Activated naive CD8-positive, alpha-beta T cell treated with anti-CD3 and anti-CD28 coated beads, Interleukin-2, amount 10 ng/mL, durations not matched to agents 7 days and 5 days (primary cell): Measurements from ENCODE around the gene TRIO. TPM values are rescaled to one million over a fixed set of nuclear protein-coding genes. Genes with fewer than 3 reads are reported as not detected.
A peak's percentile ranks its signal among the peaks of the same experiment; 100 is the strongest.

Experiments
- ATAC-seq: fragments of 150-1000 bp; cut with Tn5 transposase; one replicate; pipeline ENCODE4 v1.10.0; 2021; ENCODE audit warnings: low read depth, moderate library complexity
- POLR2A ChIA-PET: fragments of 350-600 bp; sonication (Branson Sonifier 250); formaldehyde crosslinking; loops from one replicate; lab custom pipeline; 2021; ENCODE audit warnings: antibody characterized with exemption; lab: Charles Lee
- DNase-seq: peaks from one replicate; pipeline ENCODE4 v3.0.0; 2021
- H3K27ac Mint-ChIP-seq: one replicate; pipeline ENCODE4 v1.8.0; 2022; ENCODE audit warnings: mild to moderate bottlenecking, mixed read lengths
- H3K27me3 Mint-ChIP-seq: one replicate; pipeline ENCODE4 v1.8.0; 2022; ENCODE audit warnings: mild to moderate bottlenecking, moderate library complexity, mixed read lengths
- H3K36me3 Mint-ChIP-seq: one replicate; pipeline ENCODE4 v1.8.0; 2021; ENCODE audit warnings: mild to moderate bottlenecking, mixed read lengths
- H3K4me1 Mint-ChIP-seq: one replicate; pipeline ENCODE4 v1.8.0; 2021; ENCODE audit warnings: mixed read lengths
- H3K4me3 Mint-ChIP-seq: one replicate; pipeline ENCODE4 v1.8.0; 2022; ENCODE audit warnings: mild to moderate bottlenecking, moderate library complexity, mixed read lengths
- H3K9me3 Mint-ChIP-seq: one replicate; pipeline ENCODE4 v1.8.0; 2021; ENCODE audit warnings: mixed read lengths
- total RNA-seq, 2 experiments: library from RNA; stranded (reverse); gene quantifications; one replicate each; pipeline ENCODE4 v1.2.3, GENCODE V29; 2021

The TRIO gene
- total RNA-seq, 2 experiments from 2014 or later = 7.7 to 7.9 TPM

DNA sequence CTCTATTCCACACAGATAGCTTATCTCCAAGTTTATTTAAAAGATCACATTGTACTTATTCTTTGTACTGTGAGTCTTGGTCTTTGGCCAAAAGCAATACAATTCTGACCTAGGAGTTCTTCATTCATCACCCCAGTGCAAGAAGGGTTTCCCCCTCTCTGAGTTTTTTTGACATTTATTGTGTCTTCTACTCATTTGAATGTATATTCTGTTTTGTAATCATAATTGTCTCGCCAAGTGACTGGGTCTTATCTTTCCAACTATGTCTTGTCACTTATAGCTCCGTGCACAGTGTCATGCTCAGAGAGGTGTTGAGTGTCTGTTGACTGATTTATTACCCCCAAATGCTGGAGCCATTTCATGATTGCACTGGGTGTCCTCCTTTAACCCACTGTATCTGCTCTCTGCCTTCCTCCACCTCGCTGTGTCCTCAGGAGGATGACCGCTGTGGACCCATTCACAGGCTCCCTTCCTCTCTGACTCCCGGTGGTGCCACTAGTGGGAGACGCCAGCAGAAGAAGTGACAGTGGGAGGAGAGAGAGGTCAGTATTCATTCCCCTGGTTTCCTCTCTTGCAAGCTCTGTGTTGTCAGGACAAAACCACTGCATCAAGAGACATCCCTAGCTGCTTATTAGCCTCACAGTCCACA lies 11.2 kb upstream of the TRIO start:
- no peak overlapping the region for H3K27ac Mint-ChIP-seq
- no peaks in the 10 kb centered on the region for H3K9me3 Mint-ChIP-seq
- DNase-seq = no peak
- H3K4me1 Mint-ChIP-seq = no peaks in the 10 kb centered on the region
- no peak for ATAC-seq
- POLR2A ChIA-PET = no interaction called here
- H3K4me3 Mint-ChIP-seq = no peak overlapping the region
- peaks cover 5% of the 10 kb centered on the region for H3K27me3 Mint-ChIP-seq
- no peaks in the 10 kb centered on the region for H3K36me3 Mint-ChIP-seq

DNA sequence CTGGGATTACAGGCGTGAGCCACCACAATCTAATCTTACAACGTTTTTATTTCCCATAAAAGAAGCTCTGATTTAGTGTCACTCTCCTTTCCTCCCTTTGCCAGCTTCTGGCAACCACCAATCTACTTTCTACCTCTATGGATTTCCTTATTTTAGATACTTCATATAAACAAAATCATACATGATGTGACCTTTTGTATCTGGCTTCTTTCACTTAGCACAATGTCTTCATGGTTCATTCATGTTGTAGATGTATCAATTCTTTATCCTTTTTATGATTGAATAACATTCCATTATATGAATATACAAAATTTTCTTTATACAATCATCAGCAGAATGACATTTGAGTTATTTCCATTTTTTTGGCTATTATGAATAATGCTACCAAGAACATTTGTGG lies 9.7 kb upstream of the TRIO start:
- H3K9me3 Mint-ChIP-seq = peaks cover 3% of the 10 kb centered on the region
- no peaks in the 10 kb centered on the region for H3K4me1 Mint-ChIP-seq
- H3K27ac Mint-ChIP-seq = no peak overlapping the region
- H3K4me3 Mint-ChIP-seq = no peak overlapping the region
- H3K27me3 Mint-ChIP-seq = peaks cover 4% of the 10 kb centered on the region
- POLR2A ChIA-PET = no interaction called here
- no peaks in the 10 kb centered on the region for H3K36me3 Mint-ChIP-seq
- ATAC-seq = no peak
- DNase-seq = no peak

DNA sequence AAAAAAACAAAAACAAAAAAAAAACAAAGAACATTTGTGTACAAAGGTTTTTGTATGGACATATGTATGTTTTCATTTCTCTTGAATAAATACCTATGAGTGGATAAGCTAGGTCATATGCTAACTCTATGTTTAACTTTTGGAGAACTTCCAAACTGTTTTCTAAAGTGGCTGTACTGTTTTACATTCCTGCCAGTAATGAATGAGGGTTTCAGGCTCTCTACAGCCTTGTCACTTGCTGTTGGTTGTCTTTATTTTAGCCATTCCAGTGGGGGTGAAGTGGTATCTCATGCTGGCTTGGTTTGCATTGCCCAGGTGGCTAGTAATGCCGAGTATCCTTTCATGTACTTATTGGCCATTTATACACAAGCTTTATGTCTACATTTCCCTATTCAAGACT lies 9.1 kb upstream of the TRIO start:
- H3K27me3 Mint-ChIP-seq = peaks cover 10% of the 10 kb centered on the region
- no peak for ATAC-seq
- POLR2A ChIA-PET = no interaction called here
- H3K4me1 Mint-ChIP-seq = no peaks in the 10 kb centered on the region
- H3K36me3 Mint-ChIP-seq = no peaks in the 10 kb centered on the region
- no peak overlapping the region for H3K27ac Mint-ChIP-seq
- H3K4me3 Mint-ChIP-seq = no peak overlapping the region
- peaks cover 3% of the 10 kb centered on the region for H3K9me3 Mint-ChIP-seq
- DNase-seq = no peak

DNA sequence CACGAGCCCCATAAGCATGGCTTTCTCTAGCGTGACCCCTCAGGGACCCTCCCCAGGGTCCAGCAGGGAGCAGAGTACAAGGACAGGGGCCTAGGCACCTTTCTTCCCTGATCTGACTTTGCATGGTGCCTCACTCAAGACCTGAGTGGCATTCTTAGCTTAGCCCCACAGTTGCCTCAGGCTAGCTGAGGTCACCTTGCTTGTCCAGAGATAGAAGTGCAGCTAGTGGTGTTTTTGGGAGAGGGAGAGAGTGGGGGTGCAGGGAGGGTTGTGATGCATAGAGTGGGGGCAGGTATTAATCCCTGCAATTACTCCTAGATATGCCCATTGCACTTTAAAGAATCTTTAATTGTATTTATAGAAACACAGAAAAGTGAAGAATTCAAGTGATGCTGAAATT lies 8.4 kb upstream of the TRIO start:
- DNase-seq = no peak
- no peaks in the 10 kb centered on the region for H3K4me1 Mint-ChIP-seq
- H3K4me3 Mint-ChIP-seq = no peak overlapping the region
- peaks cover 3% of the 10 kb centered on the region for H3K9me3 Mint-ChIP-seq
- peaks cover 15% of the 10 kb centered on the region for H3K27me3 Mint-ChIP-seq
- H3K27ac Mint-ChIP-seq = no peak overlapping the region
- ATAC-seq = no peak
- H3K36me3 Mint-ChIP-seq = no peaks in the 10 kb centered on the region
- POLR2A ChIA-PET = no interaction called here

DNA sequence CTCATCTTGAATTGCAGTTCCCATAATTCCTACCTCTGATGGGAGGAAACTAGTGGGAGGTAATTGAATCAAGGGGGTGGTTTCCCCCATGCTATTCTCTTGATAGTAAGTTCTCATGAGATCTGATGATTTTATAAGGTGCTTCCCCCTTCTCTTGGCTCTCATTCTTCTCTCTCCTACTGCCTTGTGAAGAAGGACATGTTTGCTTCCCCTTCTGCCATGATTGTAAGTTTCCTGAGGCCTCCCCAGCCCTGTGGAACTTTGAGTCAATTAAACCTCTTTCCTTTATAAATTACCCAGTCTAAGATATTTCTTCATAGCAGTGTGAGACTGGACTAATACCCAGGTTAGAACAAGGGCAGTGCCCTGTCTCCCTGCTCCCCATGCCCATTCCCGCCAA lies 7.5 kb upstream of the TRIO start:
- no peak for DNase-seq
- POLR2A ChIA-PET = no interaction called here
- Mint-ChIP-seq H3K9me3 (peaks cover 3% of the 10 kb centered on the region), H3K4me3 (no peak overlapping the region), H3K36me3 (no peaks in the 10 kb centered on the region), H3K4me1 (no peaks in the 10 kb centered on the region), H3K27me3 (peaks cover 19% of the 10 kb centered on the region), H3K27ac (no peak overlapping the region)
- no peak for ATAC-seq

DNA sequence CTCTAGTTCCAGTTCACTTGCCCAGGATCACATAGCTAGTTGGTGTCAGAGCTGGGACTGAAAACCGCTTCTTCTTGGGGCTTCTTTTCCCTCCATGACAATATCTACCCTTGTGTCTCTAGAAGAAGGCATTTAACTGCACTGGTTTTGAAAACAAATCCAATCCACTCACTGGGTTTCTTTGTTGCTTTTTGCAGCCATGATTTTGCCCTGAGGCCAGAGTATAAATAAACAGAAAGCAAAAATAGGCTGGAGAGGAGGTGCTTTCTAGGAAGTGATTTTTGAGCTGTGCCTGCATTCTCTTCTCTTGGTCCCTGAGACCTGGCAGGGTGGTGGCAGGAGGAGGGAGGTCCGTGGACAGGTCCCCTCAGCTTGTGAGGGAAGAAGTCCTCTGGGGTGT lies 6.9 kb upstream of the TRIO start:
- Mint-ChIP-seq H3K36me3 (no peaks in the 10 kb centered on the region), H3K27me3 (peaks cover 25% of the 10 kb centered on the region), H3K4me3 (no peak overlapping the region), H3K27ac (no peak overlapping the region), H3K9me3 (peaks cover 3% of the 10 kb centered on the region), H3K4me1 (no peaks in the 10 kb centered on the region)
- ATAC-seq (no peak), DNase-seq (no peak)
- POLR2A ChIA-PET = no interaction called here

DNA sequence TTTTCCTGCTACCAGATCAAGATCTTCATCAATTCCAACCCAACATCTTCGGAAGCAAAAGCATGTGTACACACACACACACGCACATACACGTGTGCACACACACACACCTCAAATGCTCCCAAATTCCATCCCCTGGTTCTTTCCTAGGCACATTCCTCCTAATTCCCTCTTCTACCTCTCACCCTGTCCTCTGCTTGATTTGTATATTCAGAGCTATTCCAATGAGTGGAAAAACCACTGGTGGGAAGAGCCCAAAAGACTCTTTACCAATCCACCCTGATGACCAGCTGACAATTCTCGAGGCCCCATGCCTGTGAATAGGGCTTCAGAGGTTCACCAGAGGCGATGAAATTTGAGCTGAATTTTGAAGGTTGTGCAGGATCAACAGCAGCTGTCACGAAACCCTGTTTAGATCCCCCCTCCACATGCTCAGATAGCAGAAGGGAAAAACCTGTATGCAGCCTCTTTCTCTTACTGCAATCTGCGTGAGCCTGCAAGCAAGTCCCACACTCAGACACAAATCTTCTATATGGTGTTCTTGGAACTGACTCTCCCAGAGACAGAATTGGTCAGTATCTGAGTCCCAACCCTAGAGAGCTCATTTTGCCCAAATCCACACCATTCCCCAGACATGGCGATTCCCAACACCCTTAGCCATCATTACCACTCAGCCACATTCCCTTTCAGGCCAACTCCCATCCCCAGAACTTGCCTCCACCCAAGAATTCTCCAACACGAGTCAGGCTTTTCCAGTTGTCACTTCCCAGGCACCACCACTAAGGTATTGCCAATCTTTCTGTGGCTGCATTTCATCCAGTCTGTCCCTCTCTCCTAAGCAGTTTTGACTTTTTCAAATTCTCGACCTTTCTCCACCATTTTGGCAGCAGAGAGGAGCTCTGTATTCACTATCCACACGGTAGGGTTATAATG lies 4.3 kb upstream of the TRIO start:
- POLR2A ChIA-PET = no interaction called here
- H3K27ac Mint-ChIP-seq = no peak overlapping the region
- peaks cover 3% of the 10 kb centered on the region for H3K9me3 Mint-ChIP-seq
- ATAC-seq (no peak), DNase-seq (no peak)
- H3K27me3 Mint-ChIP-seq = peaks cover 39% of the 10 kb centered on the region
- H3K4me3 Mint-ChIP-seq = no peak overlapping the region
- H3K36me3 Mint-ChIP-seq = no peaks in the 10 kb centered on the region
- peaks cover 2% of the 10 kb centered on the region for H3K4me1 Mint-ChIP-seq

DNA sequence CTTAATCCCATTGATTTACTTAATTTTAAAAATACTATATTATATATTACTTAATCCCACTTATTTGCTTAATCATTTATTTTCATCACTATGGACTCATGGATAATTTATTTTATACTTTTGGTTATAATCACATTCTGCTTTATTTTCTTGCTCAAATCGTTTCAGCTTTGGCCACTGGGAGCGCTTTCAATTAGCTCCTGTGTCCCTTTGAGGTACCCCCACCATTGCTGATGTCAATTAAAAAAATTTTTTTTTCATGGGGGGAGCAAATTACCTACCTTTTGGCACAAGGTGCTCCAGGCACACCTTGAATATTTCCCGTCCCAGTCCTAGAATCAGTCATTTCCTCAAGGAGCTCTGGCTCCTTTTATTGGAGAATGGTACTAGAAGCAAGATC lies 1.4 kb upstream of the TRIO start:
- H3K36me3 Mint-ChIP-seq = no peaks in the 10 kb centered on the region
- H3K4me1 Mint-ChIP-seq = peaks cover 5% of the 10 kb centered on the region
- H3K27ac Mint-ChIP-seq = no peak overlapping the region
- no peak for DNase-seq
- H3K27me3 Mint-ChIP-seq = peaks cover 61% of the 10 kb centered on the region
- peaks cover 3% of the 10 kb centered on the region for H3K9me3 Mint-ChIP-seq
- peak overlapping the region; percentile 1 for H3K4me3 Mint-ChIP-seq
- ATAC-seq = no peak
- POLR2A ChIA-PET = no interaction called here

DNA sequence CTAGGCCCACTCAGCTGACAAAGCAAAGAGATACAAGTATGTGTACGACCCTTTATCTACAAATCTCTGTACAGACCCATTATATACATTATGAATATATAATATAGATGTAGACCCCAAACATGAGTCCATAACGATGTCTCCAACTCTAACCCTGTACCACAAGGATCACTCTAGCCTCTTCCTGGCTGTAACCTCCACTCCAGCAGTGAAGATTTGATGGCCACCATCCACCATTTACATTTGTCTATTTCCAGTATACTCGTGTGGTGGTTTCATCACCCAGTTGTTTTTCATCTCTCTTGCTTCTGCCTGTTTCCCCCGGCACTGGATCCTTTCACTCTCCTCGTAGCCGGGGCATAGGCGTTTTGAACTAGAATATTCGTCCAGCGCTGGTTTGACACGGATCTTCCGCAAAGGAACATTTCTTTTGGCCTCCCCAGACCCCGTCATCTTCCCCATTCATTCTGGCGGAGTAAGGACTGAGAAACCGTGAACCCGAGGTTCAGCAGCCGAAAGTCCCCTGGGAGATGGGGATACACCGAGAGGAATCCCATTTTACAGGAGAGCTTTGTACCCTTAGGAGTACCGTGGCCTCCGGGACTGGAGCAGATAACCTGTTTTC lies 828 bp upstream of the TRIO start:
- Mint-ChIP-seq H3K27ac (no peak overlapping the region), H3K4me3 (peak overlapping the region; percentile 65), H3K4me1 (peaks cover 5% of the 10 kb centered on the region), H3K27me3 (peaks cover 64% of the 10 kb centered on the region), H3K9me3 (peaks cover 2% of the 10 kb centered on the region), H3K36me3 (no peaks in the 10 kb centered on the region)
- ATAC-seq = no peak
- no peak for DNase-seq
- POLR2A ChIA-PET = no interaction called here

DNA sequence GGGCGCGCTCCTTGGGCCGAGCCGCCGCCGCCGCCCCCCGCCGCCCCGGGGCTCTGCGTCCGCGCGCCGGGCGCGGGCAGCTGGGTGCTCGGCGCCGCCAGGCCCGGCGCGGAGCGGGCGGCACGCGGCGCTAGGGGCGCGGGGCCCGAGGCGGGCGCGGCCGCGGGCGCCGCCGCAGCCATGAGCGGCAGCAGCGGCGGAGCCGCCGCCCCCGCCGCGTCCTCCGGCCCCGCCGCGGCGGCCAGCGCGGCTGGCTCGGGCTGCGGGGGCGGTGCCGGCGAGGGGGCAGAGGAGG lies 351 bp downstream of the TRIO start:
- Mint-ChIP-seq H3K4me1 (peaks cover 5% of the 10 kb centered on the region), H3K9me3 (no peaks in the 10 kb centered on the region), H3K27ac (no peak overlapping the region), H3K27me3 (peaks cover 70% of the 10 kb centered on the region), H3K36me3 (no peaks in the 10 kb centered on the region), H3K4me3 (no peak overlapping the region)
- ATAC-seq = no peak
- POLR2A ChIA-PET = no interaction called here
- no peak for DNase-seq

DNA sequence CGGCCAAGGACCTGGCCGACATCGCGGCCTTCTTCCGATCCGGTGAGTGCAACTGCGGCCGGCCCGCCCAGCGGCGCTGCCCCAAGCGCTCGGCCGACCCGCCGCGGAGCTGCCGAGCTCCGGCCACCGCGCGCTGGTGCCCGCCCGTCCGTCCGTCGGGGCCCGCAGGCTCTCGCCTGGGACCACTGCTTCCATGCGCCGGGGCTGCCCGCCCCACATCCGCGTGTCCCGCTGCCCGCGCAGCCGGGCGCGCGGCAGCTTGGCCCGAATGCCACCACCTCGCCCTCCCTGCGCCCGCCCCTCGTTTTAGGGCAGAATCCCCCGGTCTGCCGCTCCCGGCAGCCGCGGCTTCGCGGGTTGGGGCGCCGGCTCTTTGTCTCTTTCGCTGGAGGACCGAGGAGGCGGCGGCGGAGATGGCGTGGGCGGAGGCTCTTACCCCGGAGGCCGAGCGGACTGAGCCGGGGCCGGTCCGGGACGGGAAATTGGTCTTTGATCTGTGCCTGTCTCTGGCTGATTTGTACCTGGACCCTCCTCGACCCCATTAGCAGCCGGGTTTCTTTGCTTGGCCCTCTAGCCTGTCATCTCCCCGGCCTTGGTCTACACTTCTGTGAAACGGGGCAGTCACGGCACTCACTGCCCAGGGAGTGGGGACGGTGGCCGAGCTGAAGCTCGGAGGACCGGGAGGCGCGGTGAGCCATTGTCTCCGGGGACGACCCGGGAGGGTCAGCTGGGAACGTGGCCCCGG lies 871 bp downstream of the TRIO start:
- peak overlapping the region; percentile 80 for H3K4me3 Mint-ChIP-seq
- H3K9me3 Mint-ChIP-seq = no peaks in the 10 kb centered on the region
- ATAC-seq (peak; percentile 1), DNase-seq (peak; percentile 56)
- H3K27ac Mint-ChIP-seq = no peak overlapping the region
- H3K4me1 Mint-ChIP-seq = peaks cover 5% of the 10 kb centered on the region
- H3K36me3 Mint-ChIP-seq = no peaks in the 10 kb centered on the region
- POLR2A ChIA-PET = no interaction called here
- H3K27me3 Mint-ChIP-seq = peaks cover 69% of the 10 kb centered on the region

DNA sequence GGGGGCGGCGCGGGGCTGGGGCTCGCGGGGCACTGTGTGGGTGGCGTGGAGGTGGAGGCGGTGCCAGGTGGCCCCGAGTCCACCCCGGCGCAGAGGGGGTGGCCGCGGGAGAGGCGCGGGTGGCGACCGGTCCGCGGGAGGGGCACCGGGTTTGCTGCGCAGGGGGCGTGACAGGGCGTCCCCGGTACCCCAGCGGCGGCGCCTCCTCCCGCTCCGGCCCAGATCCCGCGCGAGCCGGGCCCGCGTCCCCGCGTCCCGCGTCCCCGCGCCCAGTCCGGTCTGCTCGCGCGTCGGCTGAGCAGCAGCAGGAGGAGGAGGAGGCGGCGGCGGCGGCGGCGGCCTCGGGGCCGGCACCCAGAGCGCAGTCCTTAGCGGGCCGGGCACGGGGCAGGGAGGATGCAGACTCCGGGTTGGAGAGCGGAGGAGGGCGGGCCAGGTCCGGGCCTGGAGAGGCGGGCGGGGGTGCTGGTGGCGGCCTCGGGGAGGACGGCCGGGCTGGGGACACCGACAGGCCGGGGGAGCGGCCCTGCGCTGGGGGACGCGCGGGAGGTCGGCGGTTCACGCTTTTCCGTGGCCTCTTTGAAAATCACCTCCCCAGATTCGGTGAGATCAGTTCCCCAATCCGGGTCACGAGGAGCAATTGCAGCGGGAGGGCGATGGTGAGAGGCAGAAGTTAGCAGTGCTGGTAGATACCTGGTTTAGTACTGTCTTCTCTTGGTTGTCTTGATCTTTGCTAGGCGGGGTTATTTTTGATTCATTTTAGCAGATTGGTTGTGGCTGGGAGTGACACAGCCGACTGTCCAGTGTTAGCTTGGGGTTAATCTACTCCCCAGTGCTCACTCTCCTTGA lies 1.7 kb downstream of the TRIO start:
- no peaks in the 10 kb centered on the region for H3K36me3 Mint-ChIP-seq
- peak overlapping the region; percentile 84 for H3K4me3 Mint-ChIP-seq
- peak; percentile 52 for DNase-seq
- ATAC-seq = peak; percentile 15
- H3K4me1 Mint-ChIP-seq = peaks cover 5% of the 10 kb centered on the region
- no peaks in the 10 kb centered on the region for H3K9me3 Mint-ChIP-seq
- no peak overlapping the region for H3K27ac Mint-ChIP-seq
- POLR2A ChIA-PET = no interaction called here
- peaks cover 69% of the 10 kb centered on the region for H3K27me3 Mint-ChIP-seq
